SU-DHL-6 (cell line): Measurements from ENCODE around the gene EFHC2.

ENCODE experiments used
- H2AFZ ChIP-seq: fragments of 200-600 bp; sonication (generic); 2 replicates; pipeline ENCODE4 v1.6.1; 2014; ENCODE audit warnings: low read depth, mild to moderate bottlenecking, moderate library complexity, mixed read lengths, antibody characterized with exemption, low read length; ENCODE audit not compliant: severe bottlenecking
- H3F3A ChIP-seq: fragments of 200-600 bp; shearing (Covaris generic); 2 replicates; pipeline ENCODE4 v1.6.0; 2016; ENCODE audit warnings: antibody characterized with exemption, mild to moderate bottlenecking; ENCODE audit not compliant: insufficient read depth
- H3K27ac ChIP-seq: fragments of 200-600 bp; sonication (generic); 2 replicates; pipeline ENCODE4 v1.5.1; 2016; ENCODE audit warnings: low read depth, mild to moderate bottlenecking, low read length, moderate library complexity, mixed read lengths
- H3K27me3 ChIP-seq: fragments of 200-600 bp; sonication (generic), shearing (Covaris generic); 2 replicates; pipeline ENCODE4 v1.6.0; 2014; ENCODE audit warnings: mild to moderate bottlenecking, low read length
- H3K36me3 ChIP-seq: fragments of 200-600 bp; sonication (generic); 2 replicates; pipeline ENCODE4 v1.6.1; 2014; ENCODE audit warnings: mild to moderate bottlenecking, low read length, mixed read lengths
- H3K4me2 ChIP-seq: fragments of 300-600, 200-600 bp; shearing (Covaris generic), sonication (generic); 2 replicates; pipeline ENCODE4 v1.6.0; 2014; ENCODE audit warnings: low read length, low read depth, mild to moderate bottlenecking; ENCODE audit not compliant: poor library complexity, severe bottlenecking
- H3K4me3 ChIP-seq: fragments of 200-600 bp; sonication (generic); 2 replicates; pipeline ENCODE4 v1.5.1; 2014; ENCODE audit warnings: antibody characterized with exemption, low read length, mild to moderate bottlenecking, mixed read lengths; ENCODE audit not compliant: insufficient read depth, poor library complexity, severe bottlenecking
- H3K79me2 ChIP-seq: fragments of 200-600 bp; sonication (generic); 2 replicates; pipeline ENCODE4 v1.6.1; 2014; ENCODE audit warnings: mild to moderate bottlenecking, low read length, moderate library complexity; ENCODE audit not compliant: insufficient read depth
- H3K9ac ChIP-seq: fragments of 200-600 bp; sonication (generic); 2 replicates; pipeline ENCODE4 v1.7.0; 2014; ENCODE audit warnings: mild to moderate bottlenecking, low read length
- H3K9me2 ChIP-seq: fragments of 200-600 bp; sonication (generic); replicated peaks from 2 replicates; pipeline ENCODE4 v1.6.1; 2014; ENCODE audit warnings: low read length; ENCODE audit not compliant: insufficient read depth
- H3K9me3 ChIP-seq: fragments of 200-600 bp; sonication (generic); 2 replicates; pipeline ENCODE4 v1.6.1; 2014; ENCODE audit warnings: low read length, mixed read lengths; ENCODE audit not compliant: insufficient read depth
- H4K20me1 ChIP-seq: fragments of 200-600 bp; sonication (generic); 2 replicates; pipeline ENCODE4 v1.6.1; 2014; ENCODE audit warnings: low read depth, mild to moderate bottlenecking, antibody characterized with exemption, low read length, moderate library complexity, mixed read lengths
- EZH2phosphoT487 ChIP-seq: fragments of 200-600 bp; sonication (generic), shearing (Covaris generic); conservative IDR thresholded peaks from 2 replicates; pipeline ENCODE4 v1.6.1; 2018; ENCODE audit warnings: mild to moderate bottlenecking, antibody characterized with exemption, low read length, moderate library complexity, mixed read lengths
- TF ChIP-seq, protein P1 (sequence below): fragments of 200-600 bp; sonication (generic); IDR thresholded peaks from one replicate; pipeline ENCODE4 v1.5.1; 2017; ENCODE audit warnings: antibody characterized with exemption, mild to moderate bottlenecking, low read length, moderate library complexity; ENCODE audit not compliant: insufficient read depth, poor library complexity, severe bottlenecking

The EFHC2 gene

GRCh38 chrX:44104699-44105098 lies 238.8 kb downstream of the EFHC2 start:
- Histone ChIP-seq H3K79me2 (no peaks in the 10 kb centered on the region), H3K27ac (no peak overlapping the region), H3F3A (no peaks in the 10 kb centered on the region), H2AFZ (no peak overlapping the region), H3K4me3 (no peak overlapping the region), H3K9ac (no peak overlapping the region), H3K9me3 (no peaks in the 10 kb centered on the region), H3K36me3 (no peaks in the 10 kb centered on the region), H4K20me1 (no peaks in the 10 kb centered on the region), H3K9me2 (no peaks in the 10 kb centered on the region), H3K4me2 (no peak overlapping the region), H3K27me3 (no peaks in the 10 kb centered on the region)
- no peak for TF ChIP-seq EZH2phosphoT487
- TF ChIP-seq, protein P1, sequence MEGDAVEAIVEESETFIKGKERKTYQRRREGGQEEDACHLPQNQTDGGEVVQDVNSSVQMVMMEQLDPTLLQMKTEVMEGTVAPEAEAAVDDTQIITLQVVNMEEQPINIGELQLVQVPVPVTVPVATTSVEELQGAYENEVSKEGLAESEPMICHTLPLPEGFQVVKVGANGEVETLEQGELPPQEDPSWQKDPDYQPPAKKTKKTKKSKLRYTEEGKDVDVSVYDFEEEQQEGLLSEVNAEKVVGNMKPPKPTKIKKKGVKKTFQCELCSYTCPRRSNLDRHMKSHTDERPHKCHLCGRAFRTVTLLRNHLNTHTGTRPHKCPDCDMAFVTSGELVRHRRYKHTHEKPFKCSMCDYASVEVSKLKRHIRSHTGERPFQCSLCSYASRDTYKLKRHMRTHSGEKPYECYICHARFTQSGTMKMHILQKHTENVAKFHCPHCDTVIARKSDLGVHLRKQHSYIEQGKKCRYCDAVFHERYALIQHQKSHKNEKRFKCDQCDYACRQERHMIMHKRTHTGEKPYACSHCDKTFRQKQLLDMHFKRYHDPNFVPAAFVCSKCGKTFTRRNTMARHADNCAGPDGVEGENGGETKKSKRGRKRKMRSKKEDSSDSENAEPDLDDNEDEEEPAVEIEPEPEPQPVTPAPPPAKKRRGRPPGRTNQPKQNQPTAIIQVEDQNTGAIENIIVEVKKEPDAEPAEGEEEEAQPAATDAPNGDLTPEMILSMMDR = no peak

- Histone ChIP-seq H4K20me1 (no peaks in the 10 kb centered on the region), H3K36me3 (no peaks in the 10 kb centered on the region), H3K27me3 (no peaks in the 10 kb centered on the region), H3F3A (no peaks in the 10 kb centered on the region), H3K9me3 (no peaks in the 10 kb centered on the region), H2AFZ (no peak overlapping the region), H3K9me2 (no peaks in the 10 kb centered on the region), H3K27ac (no peak overlapping the region), H3K4me3 (no peak overlapping the region), H3K9ac (no peak overlapping the region), H3K79me2 (no peaks in the 10 kb centered on the region), H3K4me2 (no peak overlapping the region)
- no peak for TF ChIP-seq EZH2phosphoT487
Measured at GRCh38 chrX:44101281-44101680, 242.2 kb downstream of the EFHC2 start.

GRCh38 chrX:44099366-44099765 lies 244.1 kb downstream of the EFHC2 start:
- TF ChIP-seq EZH2phosphoT487 = no peak
- TF ChIP-seq, protein P1 = no peak
- no peak overlapping the region for H3K4me3 ChIP-seq
- H3K9me2 ChIP-seq = no peaks in the 10 kb centered on the region
- no peaks in the 10 kb centered on the region for H4K20me1 ChIP-seq
- H3F3A ChIP-seq = no peaks in the 10 kb centered on the region
- H3K27ac ChIP-seq = no peak overlapping the region
- H3K9ac ChIP-seq = no peak overlapping the region
- H3K36me3 ChIP-seq = no peaks in the 10 kb centered on the region
- H3K27me3 ChIP-seq = no peaks in the 10 kb centered on the region
- no peaks in the 10 kb centered on the region for H3K9me3 ChIP-seq
- H3K4me2 ChIP-seq = no peak overlapping the region
- no peaks in the 10 kb centered on the region for H3K79me2 ChIP-seq
- H2AFZ ChIP-seq = no peak overlapping the region
